HEK293 (cell line): Measurements from ENCODE around the gene ZP3.

Experiments used
- CTCF ChIA-PET: fragments of 350-600 bp; formaldehyde crosslinking; extraction: SDS; loops from one replicate; lab custom pipeline; 2021; ENCODE audit warnings: antibody characterized with exemption; lab: Yijun Ruan, JAX
- POLR2A ChIA-PET: fragments of 300-600 bp; formaldehyde crosslinking; extraction: SDS; loops from one replicate; lab custom pipeline; 2020; ENCODE audit warnings: antibody characterized with exemption, inconsistent platforms; lab: Yijun Ruan, JAX
- H3K27ac ChIP-seq: fragments of 200-500 bp; sonication (Bioruptor generic); 2 replicates; pipeline ENCODE4 v1.5.1; 2014; ENCODE audit warnings: low read depth, low read length, control low read depth, inconsistent platforms; ENCODE audit errors: extremely low read depth
- H3K36me3 ChIP-seq, 2 experiments: fragments of 200-500 bp in 1 of 2; sonication (Bioruptor generic) in 1 of 2; 1 replicate in 1 of 2; 2 replicates in 1 of 2; pipeline ENCODE4 v1.5.1; 2014 to 2017; ENCODE audit warnings: inconsistent platforms in 2 of 2, low read length in 2 of 2; ENCODE audit not compliant: control insufficient read depth in 2 of 2, insufficient read depth in 1 of 2
- H3K4me1 ChIP-seq: fragments of 200-500 bp; sonication (Bioruptor generic); 2 replicates; pipeline ENCODE4 v1.5.1; 2014; ENCODE audit warnings: mild to moderate bottlenecking, low read length, inconsistent platforms; ENCODE audit not compliant: control insufficient read depth, insufficient read depth
- H3K4me3 ChIP-seq: 2 replicates; pipeline ENCODE4 v1.5.1; 2011; ENCODE audit warnings: low read depth, mild to moderate bottlenecking, control low read depth, low read length, moderate library complexity
- H3K9me3 ChIP-seq: fragments of 200-500 bp; sonication (Bioruptor generic); 2 replicates; pipeline ENCODE4 v1.5.1; 2014; ENCODE audit warnings: low read depth, low read length, inconsistent platforms; ENCODE audit not compliant: control insufficient read depth, insufficient read depth
- PRDM1 ChIP-seq: fragments of 450-650 bp; formaldehyde crosslinking; IDR thresholded peaks from 2 replicates; pipeline ENCODE4; 2016; ENCODE audit warnings: missing biosample characterization, missing genetic modification characterization
- ZNF157 ChIP-seq: fragments of 450-650 bp; formaldehyde crosslinking; IDR thresholded peaks from 2 replicates; pipeline ENCODE4 v1.5.1; 2016; ENCODE audit warnings: missing biosample characterization, missing genetic modification characterization
- ZNF211 ChIP-seq: fragments of 450-650 bp; formaldehyde crosslinking; IDR thresholded peaks from 2 replicates; pipeline ENCODE4 v1.5.1; 2016; ENCODE audit warnings: low read depth, missing biosample characterization, missing genetic modification characterization
- ZNF24 ChIP-seq: fragments of 450-650 bp; formaldehyde crosslinking; IDR thresholded peaks from 2 replicates; pipeline ENCODE4 v1.5.1; 2016; ENCODE audit warnings: missing biosample characterization, missing genetic modification characterization
- ZNF292 ChIP-seq: fragments of 450-650 bp; formaldehyde crosslinking; IDR thresholded peaks from 2 replicates; pipeline ENCODE4 v1.5.1; 2016; ENCODE audit warnings: low read depth, missing biosample characterization, missing genetic modification characterization, borderline replicate concordance
- ZNF391 ChIP-seq: fragments of 450-650 bp; formaldehyde crosslinking; IDR thresholded peaks from 2 replicates; pipeline ENCODE4 v1.5.1; 2016; ENCODE audit warnings: low read depth, missing biosample characterization, missing genetic modification characterization, borderline replicate concordance
- ZNF394 ChIP-seq: fragments of 450-650 bp; formaldehyde crosslinking; IDR thresholded peaks from 2 replicates; pipeline ENCODE4 v1.5.1; 2016; ENCODE audit warnings: missing biosample characterization, missing genetic modification characterization, mild to moderate bottlenecking, moderate library complexity, borderline replicate concordance
- ZNF423 ChIP-seq: fragments of 450-650 bp; formaldehyde crosslinking; IDR thresholded peaks from 2 replicates; pipeline ENCODE4 v1.5.1; 2016; ENCODE audit warnings: missing biosample characterization, missing genetic modification characterization
- ZNF529 ChIP-seq: fragments of 450-650 bp; formaldehyde crosslinking; IDR thresholded peaks from 2 replicates; pipeline ENCODE4 v1.5.1; 2017; ENCODE audit warnings: missing genetic modification characterization, missing biosample characterization; ENCODE audit not compliant: insufficient replicate concordance
- ZNF560 ChIP-seq: fragments of 450-650 bp; formaldehyde crosslinking; IDR thresholded peaks from 2 replicates; pipeline ENCODE4 v1.5.1; 2017; ENCODE audit warnings: missing biosample characterization, missing genetic modification characterization, borderline replicate concordance
- ZNF571 ChIP-seq: fragments of 450-650 bp; formaldehyde crosslinking; IDR thresholded peaks from 2 replicates; pipeline ENCODE4 v1.5.0; 2017; ENCODE audit warnings: missing biosample characterization, missing genetic modification characterization
- ZNF76 ChIP-seq: fragments of 450-650 bp; formaldehyde crosslinking; IDR thresholded peaks from 2 replicates; pipeline ENCODE4; 2016; ENCODE audit warnings: low read depth, missing biosample characterization, missing genetic modification characterization, borderline replicate concordance
- TF ChIP-seq, protein P1 (sequence below): fragments of 450-650 bp; formaldehyde crosslinking; IDR thresholded peaks from 2 replicates; pipeline ENCODE4 v1.5.1; 2016; ENCODE audit warnings: missing biosample characterization, missing genetic modification characterization
- TF ChIP-seq, protein P2 (sequence below): fragments of 450-650 bp; formaldehyde crosslinking; IDR thresholded peaks from 2 replicates; pipeline ENCODE4 v1.5.1; 2016; ENCODE audit warnings: missing biosample characterization, missing genetic modification characterization, low read depth

The ZP3 gene

DNA sequence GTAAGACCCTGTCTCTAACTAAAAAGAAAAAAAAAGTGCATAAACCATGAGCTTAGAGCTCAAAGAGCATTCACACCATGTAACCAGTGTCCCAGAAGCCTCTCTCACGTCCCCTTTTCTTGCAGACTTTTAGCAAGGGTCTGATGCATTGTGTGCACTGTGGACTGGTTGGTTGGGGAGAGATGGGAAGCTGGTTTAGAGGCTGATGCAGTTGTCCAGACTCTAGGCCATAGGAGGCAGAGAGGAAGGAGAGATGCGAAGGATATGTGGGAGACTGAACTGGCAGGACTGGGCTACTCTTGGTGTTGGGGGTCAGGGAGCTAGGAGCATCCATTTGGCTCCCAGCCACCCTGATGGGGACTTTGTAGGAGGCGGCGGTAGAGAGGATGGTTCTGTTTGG, 17.0 kb upstream of the ZP3 start:
- ChIA-PET CTCF (no interaction called here), POLR2A (no interaction called here)
- TF ChIP-seq ZNF391 (tag by site-specific recombination) (no peak), ZNF24 (tag by site-specific recombination) (no peak)
- TF ChIP-seq, protein P1, sequence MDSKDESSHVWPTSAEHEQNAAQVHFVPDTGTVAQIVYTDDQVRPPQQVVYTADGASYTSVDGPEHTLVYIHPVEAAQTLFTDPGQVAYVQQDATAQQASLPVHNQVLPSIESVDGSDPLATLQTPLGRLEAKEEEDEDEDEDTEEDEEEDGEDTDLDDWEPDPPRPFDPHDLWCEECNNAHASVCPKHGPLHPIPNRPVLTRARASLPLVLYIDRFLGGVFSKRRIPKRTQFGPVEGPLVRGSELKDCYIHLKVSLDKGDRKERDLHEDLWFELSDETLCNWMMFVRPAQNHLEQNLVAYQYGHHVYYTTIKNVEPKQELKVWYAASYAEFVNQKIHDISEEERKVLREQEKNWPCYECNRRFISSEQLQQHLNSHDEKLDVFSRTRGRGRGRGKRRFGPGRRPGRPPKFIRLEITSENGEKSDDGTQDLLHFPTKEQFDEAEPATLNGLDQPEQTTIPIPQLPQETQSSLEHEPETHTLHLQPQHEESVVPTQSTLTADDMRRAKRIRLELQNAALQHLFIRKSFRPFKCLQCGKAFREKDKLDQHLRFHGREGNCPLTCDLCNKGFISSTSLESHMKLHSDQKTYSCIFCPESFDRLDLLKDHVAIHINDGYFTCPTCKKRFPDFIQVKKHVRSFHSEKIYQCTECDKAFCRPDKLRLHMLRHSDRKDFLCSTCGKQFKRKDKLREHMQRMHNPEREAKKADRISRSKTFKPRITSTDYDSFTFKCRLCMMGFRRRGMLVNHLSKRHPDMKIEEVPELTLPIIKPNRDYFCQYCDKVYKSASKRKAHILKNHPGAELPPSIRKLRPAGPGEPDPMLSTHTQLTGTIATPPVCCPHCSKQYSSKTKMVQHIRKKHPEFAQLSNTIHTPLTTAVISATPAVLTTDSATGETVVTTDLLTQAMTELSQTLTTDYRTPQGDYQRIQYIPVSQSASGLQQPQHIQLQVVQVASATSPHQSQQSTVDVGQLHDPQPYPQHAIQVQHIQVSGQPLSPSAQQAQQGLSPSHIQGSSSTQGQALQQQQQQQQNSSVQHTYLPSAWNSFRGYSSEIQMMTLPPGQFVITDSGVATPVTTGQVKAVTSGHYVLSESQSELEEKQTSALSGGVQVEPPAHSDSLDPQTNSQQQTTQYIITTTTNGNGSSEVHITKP, result 0 out of 2 replicates have a peak, but pooled peaks have one; percentile 11
- Histone ChIP-seq H3K4me1 (no peaks in the 10 kb centered on the region), H3K36me3 (no peaks in the 10 kb centered on the region), H3K27ac (no peak overlapping the region), H3K9me3 (no peaks in the 10 kb centered on the region), H3K4me3 (no peak overlapping the region)

DNA sequence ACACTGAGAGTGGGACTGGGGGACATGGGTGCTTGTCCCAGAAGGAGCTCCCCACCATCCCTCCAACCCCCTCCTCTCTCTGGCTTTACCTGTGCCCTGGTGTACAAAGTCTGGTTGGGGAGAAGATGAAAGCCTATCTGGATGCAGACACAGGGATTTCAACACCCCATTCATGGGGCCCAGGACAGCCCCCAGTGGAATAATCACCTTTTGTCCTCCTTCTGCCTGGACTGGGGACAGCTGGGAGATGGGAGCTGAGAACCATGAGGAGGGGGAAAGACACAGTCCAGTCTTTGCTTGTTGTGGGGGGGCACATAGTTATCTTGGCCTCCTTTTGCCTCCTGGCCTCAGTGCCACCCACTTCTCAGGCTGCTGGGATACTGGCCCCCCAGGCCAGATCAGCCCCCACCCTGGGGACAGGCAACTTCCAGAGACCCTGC, 16.6 kb upstream of the ZP3 start:
- Histone ChIP-seq H3K27ac (no peak overlapping the region), H3K9me3 (no peaks in the 10 kb centered on the region), H3K36me3 (no peaks in the 10 kb centered on the region), H3K4me3 (no peak overlapping the region), H3K4me1 (no peaks in the 10 kb centered on the region)
- TF ChIP-seq, protein P2, sequence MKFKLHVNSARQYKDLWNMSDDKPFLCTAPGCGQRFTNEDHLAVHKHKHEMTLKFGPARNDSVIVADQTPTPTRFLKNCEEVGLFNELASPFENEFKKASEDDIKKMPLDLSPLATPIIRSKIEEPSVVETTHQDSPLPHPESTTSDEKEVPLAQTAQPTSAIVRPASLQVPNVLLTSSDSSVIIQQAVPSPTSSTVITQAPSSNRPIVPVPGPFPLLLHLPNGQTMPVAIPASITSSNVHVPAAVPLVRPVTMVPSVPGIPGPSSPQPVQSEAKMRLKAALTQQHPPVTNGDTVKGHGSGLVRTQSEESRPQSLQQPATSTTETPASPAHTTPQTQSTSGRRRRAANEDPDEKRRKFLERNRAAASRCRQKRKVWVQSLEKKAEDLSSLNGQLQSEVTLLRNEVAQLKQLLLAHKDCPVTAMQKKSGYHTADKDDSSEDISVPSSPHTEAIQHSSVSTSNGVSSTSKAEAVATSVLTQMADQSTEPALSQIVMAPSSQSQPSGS (tag by site-specific recombination), result no peak
- no peak for TF ChIP-seq ZNF157 (tag by site-specific recombination)
- TF ChIP-seq ZNF76 (tag by site-specific recombination), result no peak
- TF ChIP-seq ZNF292 (tag by site-specific recombination), result no peak
- no peak for TF ChIP-seq ZNF423
- POLR2A ChIA-PET, result no interaction called here
- CTCF ChIA-PET, result no interaction called here

DNA sequence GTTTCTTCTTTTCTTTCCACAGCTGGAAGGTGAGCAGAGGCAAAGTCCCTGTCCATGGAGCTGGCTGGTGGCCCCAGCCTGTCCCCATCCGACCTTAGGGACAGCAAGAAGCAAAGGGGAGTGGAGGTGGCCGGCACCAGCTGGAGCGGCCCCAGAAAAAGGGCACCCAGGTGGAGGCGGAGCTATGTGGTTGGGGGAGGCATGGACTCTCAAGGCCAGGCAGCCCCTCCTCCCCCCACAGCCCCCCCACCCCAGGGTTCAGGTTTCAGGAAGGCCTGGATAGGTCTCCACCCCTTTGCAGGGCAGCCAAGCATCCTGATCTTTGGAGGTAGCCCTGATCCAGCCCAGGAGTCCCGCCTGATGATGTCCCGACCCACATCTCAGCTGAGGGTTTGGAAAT, 15.2 kb upstream of the ZP3 start, which contains the start of gene SSC4D:
Gene SSC4D, minus strand, starts transcription at position 161 of the 400 bp plus-strand sequence. CDS start 5,258 bp downstream, outside the sequence.
- H3K27ac ChIP-seq, result no peak within 1 kb of the TSS
- no peaks in the 10 kb centered on the region for H3K36me3 ChIP-seq
- H3K9me3 ChIP-seq, result no peaks in the 10 kb centered on the region
- TF ChIP-seq ZNF529 (tag by site-specific recombination) (no peak), PRDM1 (no peak), ZNF560 (tag by site-specific recombination) (no peak), ZNF211 (tag by site-specific recombination) (no peak), ZNF394 (tag by site-specific recombination) (no peak), ZNF571 (tag by site-specific recombination) (no peak)
- POLR2A ChIA-PET, result interaction anchor here (0.7 kb wide), 1 partner anchor 20 kb away, joined by 6 read pairs; no protein-coding TSS in a partner anchor
- CTCF ChIA-PET, result interaction anchor here (0.7 kb wide), 1 partner anchor 141 kb away, joined by 3 read pairs; no protein-coding TSS in a partner anchor
- H3K4me1 ChIP-seq, result no peaks in the 10 kb centered on the region
- no peak within 1 kb of the TSS for H3K4me3 ChIP-seq
